NCI-H748 treated with DMSO at 0.1 percent for 48 hours (cell line): ENCODE data around the gene GMEB2.

Experiments
- DNase-seq: peaks from one replicate; lab custom pipeline; 2025; lab: John Stamatoyannopoulos, UW

Gene GMEB2

GRCh38 chr20:63558804-63559484 is 68.0 kb downstream of the GMEB2 start:
- DNase-seq: no peak

- DNase-seq: no peak
These were observed 69.4 kb downstream of the GMEB2 start for GRCh38 chr20:63557481-63557891.

GRCh38 chr20:63556873-63557478 is 69.9 kb downstream of the GMEB2 start:
- DNase-seq: no peak

- no peak for DNase-seq
These were observed 71.1 kb downstream of the GMEB2 start for GRCh38 chr20:63555661-63556381.

- no peak for DNase-seq
These were observed 72.3 kb downstream of the GMEB2 start for GRCh38 chr20:63554361-63555278.

DNA sequence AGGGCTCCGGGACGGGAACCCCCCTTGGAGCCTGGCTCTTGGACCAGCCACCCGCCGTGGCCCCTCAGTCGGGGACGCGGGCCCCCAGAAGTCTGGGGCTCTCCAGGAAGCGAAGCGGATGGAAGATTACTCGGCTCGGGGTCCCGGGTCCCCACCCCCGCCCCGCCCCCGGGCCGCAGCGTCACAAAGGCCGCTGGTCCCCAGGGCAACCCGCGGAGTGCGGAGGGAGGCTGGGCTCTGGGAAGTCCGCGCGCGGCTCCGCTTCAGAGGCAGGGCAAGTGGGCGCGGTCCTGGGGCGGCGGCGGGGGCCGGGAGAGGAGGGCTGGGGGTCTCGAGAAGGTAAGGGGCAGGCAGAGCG is 73.0 kb downstream of the GMEB2 start, which contains the start of gene FNDC11:
Gene FNDC11, plus strand, starts transcription at position 227 of the 358 bp plus-strand sequence. CDS start 1,505 bp downstream, outside the sequence.
- peak; percentile 4 for DNase-seq

- peak; percentile 51 for DNase-seq
These were observed 73.5 kb downstream of the GMEB2 start for GRCh38 chr20:63553251-63553932.

- no peak for DNase-seq
These were observed 74.2 kb downstream of the GMEB2 start for GRCh38 chr20:63552481-63553249.

DNA sequence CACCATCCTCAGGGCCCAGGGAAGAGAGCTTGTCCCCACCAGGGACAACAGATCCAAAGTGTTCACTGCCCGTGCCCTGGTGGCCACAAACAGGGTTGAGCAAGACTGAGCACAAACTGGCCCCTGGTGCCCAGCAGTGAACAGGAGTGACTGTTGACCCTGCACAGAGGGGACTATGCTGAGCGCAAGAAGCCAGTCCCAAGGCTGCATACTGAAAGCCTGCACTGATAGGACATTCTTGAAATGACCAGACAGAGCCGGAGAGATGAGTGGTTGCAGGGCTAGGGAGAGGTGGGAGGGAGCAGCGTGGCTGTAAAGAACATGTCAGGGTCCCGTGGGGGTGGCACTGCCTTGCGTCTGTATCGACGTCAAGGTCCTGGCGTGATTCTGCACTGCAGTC is 75.8 kb downstream of the GMEB2 start:
- no peak for DNase-seq

DNA sequence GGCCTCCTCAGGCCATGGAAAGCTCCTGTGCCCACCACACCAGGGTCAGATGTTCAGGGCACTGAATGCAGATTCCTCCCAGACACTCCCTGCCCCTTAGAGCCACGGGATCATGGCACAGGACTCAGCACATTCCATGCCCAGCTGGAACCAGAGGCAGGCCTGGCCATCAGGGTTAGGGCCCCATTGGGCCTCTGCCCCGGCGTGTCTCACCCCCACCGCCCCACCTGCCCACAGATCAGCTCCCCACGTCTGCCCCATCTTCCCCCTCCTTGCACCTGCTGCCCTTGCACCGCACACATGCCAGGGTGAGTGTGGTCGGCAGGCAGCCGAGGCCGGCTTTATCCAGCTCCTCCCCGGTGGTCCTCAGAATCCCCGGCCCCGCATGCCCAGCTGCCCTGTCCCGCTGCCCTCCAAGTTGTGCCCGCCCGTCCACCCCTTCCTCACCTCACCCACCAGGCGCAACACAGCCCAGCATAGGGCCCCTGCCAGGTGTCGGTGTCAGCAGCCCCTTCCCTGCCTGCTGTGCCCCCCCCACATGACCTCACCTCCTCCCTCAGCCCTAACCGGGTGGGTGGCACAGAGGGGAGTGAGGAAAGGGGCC is 77.1 kb downstream of the GMEB2 start:
- no peak for DNase-seq

- DNase-seq: no peak
These were observed 77.9 kb downstream of the GMEB2 start for GRCh38 chr20:63549019-63549418.

- DNase-seq: no peak
These were observed 78.4 kb downstream of the GMEB2 start for GRCh38 chr20:63548542-63548941.

- DNase-seq: no peak
These were observed 79.0 kb downstream of the GMEB2 start, which contains the start of gene SRMS for GRCh38 chr20:63547725-63548480. TSS of gene SRMS (minus strand) at chr20:63547749. CDS start at chr20:63547463, 286 bp downstream.

DNA sequence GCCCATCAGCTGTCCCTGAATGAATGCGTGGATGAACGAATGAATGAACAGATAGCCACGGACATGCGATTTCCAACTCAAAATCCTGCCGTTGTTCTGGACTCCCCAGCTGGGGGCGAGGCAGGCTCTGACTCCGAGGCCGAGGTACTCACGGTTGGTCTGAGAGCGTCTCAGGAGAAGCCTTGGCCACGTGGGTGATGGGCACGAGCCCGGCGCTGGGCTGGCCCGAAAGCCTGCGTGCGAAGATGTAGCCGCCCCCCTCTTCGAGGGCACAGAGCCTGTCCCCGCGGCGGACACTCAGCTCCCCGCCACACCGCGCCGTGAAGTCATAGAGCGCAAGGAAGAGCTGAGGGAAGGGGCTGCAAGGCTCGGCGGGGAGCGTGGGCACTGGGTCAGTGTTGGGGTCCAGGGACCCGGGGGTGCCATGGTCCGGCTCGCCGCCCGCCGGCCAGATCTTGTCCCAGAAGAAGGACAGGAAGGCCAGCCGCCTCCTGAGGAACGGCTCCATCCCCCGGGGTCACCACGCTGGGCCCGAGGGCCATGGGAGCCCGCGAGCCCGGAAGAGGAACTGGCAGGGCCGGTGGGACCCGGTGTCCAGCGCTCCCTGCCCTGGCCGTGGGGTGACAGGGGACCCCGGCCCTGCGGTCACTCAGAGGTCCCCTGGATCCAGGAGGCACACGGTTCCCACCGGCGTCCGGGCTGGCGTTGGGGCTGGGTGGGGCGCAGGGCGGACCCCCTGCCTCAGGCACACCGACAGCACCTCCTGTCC is 79.8 kb downstream of the GMEB2 start:
- DNase-seq: no peak

DNA sequence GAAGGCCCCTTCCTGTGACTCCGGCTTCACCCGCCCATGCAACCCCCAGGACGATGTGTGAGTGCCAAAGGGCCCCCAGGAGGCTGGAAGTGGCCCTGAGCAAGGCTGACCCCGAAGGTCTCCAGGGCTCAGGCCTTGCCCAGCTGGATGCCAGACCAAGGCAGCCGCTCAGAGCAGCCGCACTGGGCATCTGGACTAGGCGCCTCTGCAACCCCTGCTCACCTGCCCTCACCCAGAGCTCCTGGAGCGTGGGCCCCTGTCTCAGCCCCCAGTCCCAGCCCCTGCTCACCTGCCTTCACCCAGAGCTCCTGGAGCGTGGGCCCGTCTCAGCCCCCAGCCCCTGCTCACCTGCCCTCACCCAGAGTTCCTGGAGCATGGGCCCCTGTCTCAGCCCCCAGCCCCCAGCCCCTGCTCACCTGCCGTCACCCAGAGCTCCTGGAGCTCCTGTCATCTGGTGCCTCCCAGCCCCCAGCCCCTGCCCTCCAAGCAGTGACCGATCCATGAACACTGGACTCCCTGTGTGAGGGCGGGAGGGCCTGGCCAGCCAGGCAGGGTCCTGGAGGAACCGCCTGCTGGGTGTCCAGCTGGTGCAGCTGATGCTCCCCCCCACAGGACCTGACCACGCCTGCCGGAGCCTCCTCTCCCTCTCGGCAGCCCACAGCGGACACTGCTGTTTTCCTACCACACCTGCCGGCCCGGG is 80.5 kb downstream of the GMEB2 start:
- no peak for DNase-seq

DNA sequence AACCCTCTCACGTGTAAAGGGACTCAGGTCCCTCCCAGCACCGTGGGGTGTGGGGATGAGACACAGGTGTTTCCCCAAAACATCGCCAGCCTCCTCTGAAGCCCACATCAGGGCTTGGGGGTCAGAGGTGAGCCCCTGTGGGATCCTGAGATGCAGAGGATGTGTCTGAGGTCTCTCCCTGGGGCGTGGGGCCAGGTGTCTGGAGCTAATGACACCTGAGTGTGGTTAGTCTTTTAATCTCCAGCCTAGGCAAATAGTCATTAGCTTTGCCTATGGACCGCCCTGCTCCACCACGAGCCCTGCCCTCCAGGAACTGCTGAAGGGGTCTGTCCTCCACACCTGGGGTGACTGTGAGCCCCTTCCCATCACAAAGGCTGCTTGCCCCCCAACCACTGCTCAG is 81.1 kb downstream of the GMEB2 start:
- DNase-seq: no peak

DNA sequence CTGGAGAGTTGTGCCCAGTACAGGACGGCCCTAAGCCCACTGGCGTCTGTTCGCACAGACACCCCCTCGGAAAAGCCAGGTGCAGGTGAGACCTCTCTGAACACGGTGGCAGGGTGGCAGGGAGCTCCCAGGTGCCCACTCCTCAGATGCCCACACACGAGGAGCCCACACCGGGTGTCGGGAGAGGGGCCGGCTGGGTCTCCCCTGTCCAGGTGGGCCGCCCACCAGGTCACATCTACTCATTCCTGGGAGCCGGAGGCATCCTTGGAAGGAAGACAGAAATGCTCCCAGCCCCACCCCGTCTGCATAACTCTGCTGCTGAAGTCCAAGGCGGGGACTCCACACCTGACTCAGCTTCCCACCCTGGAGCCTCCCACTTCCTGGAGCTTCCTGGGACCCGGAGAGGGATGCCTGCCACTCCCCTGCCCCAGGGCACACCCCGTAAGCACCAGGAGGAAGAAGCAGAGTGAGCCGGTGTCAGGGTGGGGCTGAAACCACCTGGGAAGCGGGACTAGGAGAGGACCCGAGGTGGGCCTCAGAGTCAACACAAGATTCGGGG is 81.9 kb downstream of the GMEB2 start:
- DNase-seq: no peak
